ENCODE results near the gene CFD.
"Not testable (repeated sequence)": the region's sequence is repeated elsewhere in the genome, so short reads cannot be mapped to it uniquely, and the experiment has no call there.

The CFD gene
- total RNA-seq, result 0 to 1.1 (median 0.50) reads per million in 4 experiments

DNA sequence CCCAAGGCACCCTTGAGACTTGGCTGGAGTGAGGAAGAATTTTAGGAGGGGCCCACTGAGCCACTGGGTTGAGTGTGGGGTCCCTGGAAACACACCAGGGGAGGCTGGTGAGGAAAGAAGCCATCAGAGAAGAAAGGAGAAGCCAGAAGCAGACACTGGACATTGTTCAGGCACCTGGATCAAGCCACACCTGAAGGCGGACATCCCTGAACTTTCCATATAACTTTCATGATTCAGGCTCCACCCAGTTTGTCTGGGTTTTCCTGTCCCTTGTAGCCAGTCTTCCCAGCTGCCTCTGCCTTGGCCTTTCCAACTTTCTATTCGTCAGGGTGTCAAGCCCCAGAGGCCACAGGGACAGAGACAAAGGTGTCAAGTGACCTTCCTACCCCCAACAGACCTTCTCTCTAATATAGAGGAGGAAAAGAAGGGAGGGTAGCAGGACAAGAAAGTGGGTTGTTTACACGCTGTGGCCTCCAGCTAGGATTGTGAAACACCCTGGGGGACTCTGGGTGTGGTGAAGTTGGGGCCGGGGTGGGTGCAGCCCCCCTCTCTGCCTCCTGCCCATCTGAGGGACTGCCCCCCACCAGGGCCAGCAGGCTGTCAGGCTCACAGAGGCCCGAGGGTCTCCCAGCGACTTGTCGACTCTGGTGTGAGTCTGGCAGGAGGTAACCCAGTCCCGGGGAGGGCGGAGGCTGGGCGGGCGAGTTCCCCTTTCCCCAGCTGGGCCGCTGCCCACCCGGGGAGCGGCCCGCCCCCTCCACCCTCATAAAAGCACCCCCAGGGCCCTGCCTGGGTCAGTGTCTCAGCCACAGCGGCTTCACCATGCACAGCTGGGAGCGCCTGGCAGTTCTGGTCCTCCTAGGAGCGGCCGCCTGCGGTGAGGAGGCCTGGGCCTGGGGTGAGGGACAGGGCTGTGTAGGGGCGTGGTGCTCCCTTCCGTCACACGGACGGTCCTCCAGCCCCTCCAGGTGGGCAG, at the start of gene CFD:
Gene CFD (plus strand): TSS at position 797 of the 976 bp plus-strand sequence. CDS start 26 bp downstream, at position 823.
- DNase-seq, result no peak

DNA sequence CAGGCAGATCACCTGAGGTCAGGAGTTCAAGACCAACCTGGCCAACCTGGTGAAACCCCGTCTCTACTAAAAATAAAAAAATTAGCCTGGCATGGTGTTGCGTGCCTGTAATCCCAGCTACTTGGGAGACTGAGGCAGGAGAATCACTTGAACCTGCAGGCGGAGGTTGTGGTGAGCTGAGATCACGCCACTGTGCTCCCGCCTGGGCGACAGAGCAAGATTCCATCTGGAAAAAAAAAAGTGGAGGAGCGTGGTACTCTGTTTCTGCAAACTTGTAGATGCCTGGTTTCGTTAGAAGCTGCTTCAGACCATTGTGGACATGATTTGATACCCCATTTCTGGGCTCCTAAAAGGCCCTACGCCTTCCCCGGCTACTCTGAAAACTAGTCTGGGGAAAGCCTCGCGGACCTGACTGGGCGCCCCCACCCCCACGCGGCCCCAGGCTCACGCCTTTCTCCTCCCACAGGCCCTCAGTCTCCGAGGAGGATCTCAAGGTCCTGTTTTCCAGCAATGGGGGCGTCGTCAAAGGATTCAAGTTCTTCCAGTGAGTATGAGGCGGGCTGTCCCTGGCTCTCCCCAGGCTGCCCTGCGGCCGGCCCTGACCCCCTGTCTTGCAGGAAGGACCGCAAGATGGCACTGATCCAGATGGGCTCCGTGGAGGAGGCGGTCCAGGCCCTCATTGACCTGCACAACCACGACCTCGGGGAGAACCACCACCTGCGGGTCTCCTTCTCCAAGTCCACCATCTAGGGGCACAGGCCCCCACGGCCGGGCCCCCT, 49.2 kb upstream of the CFD start:
- DNase-seq, result no peak

DNA sequence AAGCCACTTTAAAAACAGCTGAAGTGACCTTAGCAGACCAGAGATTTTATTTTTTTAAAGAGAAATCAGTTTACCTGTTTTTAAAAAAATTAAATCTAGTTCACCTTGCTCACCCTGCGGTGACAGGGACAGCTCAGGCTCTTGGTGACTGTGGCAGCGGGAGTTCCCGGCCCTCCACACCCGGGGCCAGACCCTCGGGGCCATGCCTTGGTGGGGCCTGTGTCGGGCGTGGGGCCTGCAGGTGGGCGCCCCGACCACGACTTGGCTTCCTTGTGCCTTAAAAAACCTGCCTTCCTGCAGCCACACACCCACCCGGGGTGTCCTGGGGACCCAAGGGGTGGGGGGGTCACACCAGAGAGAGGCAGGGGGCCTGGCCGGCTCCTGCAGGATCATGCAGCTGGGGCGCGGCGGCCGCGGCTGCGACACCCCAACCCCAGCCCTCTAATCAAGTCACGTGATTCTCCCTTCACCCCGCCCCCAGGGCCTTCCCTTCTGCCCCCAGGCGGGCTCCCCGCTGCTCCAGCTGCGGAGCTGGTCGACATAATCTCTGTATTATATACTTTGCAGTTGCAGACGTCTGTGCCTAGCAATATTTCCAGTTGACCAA, 48.5 kb upstream of the CFD start:
- no peak for DNase-seq

GRCh38 chr19:811506-812048, 47.9 kb upstream of the CFD start:
- DNase-seq, result no peak

GRCh38 chr19:812049-812746, 47.3 kb upstream of the CFD start:
- DNase-seq, result no peak

DNA sequence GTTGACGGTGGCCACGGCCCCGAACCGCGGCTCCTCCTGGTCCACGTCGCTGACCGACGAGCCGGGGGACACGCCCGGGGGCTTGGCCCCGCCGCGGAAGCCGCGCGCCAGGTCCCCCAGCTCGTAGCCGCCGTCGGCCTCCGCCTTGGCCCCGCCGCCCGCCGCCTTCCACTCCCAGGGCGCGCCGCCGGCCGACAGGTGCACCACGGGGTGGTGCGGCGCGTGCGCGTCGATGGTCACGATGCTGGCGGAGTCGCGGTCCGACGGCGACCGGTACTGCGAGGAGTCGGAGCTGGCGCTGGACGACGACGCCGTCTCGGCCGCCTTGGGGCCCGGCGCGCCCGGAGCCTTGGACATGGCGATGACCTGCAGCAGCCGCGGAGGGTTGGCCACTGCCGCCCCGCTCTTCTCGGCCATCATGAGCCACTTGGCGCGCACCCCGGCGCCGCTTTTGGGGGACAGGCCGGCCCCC, 46.7 kb upstream of the CFD start:
- no peak for DNase-seq

- no peak for DNase-seq
Measured at GRCh38 chr19:813219-814151, 46.0 kb upstream of the CFD start.

- no peak for DNase-seq
Measured at GRCh38 chr19:814152-815078, 45.0 kb upstream of the CFD start.

DNA sequence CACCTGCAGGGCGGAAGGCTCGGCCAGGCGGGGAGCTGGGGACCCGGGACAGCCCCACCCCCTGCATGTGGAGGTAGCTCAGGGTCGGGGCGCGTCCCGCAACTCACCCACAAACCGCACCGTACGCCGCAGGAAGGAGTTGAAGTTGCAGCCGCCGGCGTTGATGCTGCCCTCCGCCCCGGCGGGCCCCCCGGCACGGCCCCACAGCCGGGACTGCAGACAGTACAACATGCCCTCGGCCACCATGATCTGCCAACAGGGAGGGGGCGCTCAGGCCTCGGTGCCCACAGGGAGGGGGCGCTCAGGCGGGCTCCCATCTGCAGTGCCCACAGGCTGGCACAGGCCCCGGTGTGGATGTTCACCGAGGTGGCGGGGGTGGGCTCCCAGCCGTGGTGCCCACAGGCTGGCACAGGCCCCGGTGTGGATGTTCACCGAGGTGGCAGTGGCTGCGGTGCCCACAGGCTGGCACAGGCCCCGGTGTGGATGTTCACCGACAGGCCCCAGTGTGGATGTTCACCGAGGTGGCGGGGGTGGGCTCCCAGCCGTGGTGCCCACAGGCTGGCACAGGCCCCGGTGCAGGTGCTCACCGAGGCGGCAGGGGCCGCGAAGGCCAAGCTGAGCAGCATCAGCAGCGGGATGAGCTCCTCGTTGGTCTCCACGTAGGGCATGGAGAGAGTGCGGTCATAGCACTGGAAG, 44.2 kb upstream of the CFD start:
- DNase-seq, result no peak

DNA sequence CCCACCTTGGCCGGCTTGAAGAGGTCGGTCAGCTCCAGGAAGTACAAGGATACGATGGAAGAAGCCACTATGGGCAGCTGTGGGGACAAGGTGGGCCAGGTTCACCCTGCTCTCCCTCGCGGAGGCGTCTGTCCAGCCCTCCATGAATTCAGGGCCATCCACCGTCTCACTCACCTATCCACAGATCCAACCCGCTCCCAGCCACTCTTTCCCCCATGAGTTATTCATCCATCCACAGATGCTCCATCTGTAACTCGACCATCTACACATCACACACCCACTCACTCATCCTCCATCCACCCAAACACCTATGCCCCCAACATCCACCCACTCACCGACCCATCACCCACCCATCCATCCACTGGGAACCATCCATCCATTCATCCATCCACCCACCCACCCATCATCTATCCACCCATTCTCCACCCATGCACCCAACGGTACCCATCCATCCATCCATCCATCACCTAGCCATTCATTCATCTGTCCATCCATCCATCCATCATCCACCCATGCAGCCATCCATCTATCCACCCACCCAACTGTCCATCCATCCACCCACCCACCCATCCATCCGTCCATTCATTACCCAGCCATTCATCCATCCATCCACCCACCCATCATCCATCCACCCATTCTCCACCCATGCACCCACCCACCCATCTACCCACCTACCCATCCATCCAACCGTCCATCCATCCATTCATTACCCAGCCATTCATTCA, 43.5 kb upstream of the CFD start:
- DNase-seq, result no peak

DNA sequence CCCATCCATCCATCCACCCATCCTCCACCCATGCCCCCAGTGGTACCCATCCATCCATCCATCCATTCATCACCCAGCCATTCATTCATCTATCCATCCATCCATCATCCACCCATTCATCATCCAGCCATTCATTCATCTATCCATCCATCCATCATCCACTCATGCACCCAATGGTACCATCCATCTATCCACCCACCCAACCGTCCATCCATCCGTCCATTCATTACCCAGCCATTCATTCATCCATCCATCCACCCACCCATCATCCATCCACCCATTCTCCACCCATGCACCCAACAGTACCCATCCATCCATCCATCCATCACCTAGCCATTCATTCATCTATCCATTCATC, 43.0 kb upstream of the CFD start:
- no peak for DNase-seq

- not testable (repeated sequence) for DNase-seq
Measured at GRCh38 chr19:820212-820611, 39.3 kb upstream of the CFD start.

- DNase-seq, result no peak
Measured at GRCh38 chr19:821231-821824, 38.1 kb upstream of the CFD start.

DNA sequence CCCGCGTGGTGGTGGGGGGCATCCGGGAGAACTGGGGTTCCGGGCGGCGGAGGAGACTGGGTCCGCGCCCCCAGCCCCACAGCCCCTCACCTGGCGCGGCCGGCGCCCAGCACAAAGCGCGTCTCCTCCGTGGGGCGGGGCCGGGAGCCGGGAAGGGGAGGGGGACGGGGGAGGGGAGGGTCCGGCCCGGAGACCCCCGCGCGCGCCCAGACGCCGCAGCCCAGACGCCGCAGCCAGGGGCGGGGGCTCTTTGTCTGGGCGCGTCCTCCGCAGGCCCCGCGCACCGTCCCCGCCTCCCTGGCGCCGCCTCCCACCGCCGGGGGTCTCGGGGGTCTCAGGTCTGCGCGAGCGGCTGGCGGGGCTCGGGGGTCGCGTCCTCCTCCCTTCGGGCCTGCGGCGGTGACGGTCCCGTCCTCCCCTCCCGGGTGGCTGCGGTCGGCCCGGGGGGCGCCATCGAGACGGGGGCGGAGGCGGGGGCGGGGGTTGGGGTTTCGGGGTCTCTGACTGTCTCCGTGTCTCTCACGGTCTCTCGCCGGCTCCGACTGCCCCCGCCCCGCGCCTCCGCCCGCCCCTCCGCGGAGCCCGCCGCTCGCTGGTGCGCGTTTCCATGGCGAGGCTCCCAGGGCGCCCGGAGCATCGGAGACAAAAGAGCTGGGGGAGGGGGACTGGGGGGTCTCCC, 37.5 kb upstream of the CFD start, which contains the start of gene PLPPR3:
Gene PLPPR3 (minus strand): TSS at position 131 of the 679 bp plus-strand sequence. CDS start 396 bp downstream, outside the sequence.
- DNase-seq, result no peak

DNA sequence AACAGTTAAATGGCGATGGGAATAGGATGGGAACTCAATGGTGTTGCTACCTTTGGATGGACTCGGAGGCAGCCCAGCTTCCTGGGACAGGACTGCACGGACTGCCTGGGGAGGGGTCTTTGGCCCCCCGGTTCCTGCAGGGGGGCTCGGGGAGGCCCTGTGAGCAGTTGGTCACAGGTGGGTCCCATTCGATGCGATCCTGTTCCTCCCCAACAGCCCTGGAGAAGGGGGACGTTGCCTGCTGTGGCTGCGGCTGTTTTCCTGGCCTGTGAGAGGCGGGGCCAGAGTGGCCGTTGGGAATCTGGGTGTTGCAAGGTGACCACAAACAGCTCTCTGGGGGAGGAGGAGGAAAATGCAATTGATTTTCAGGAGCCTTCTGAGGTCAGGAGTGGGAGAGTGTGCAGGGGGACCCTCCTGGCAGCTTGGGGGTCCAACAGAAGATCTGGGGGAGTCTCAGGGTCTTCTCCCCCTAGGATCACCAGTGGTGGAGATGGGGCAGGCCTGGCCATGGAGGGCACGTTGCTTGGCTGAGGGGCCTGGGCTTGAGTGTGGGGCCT, 35.8 kb upstream of the CFD start:
- no peak for DNase-seq

GRCh38 chr19:824885-825284, 34.6 kb upstream of the CFD start:
- DNase-seq, result no peak

Data from effector CD8-positive, alpha-beta T cell (primary cell).